ENCODE data around the gene KCNK18.

The KCNK18 gene

GRCh38 chr10:117197189-117197588 is at the start of gene KCNK18:
Gene KCNK18, plus strand, starts transcription at chr10:117197489. Its CDS starts 0 bp downstream, at chr10:117197489.
- in situ Hi-C loops (cut with HindIII; ENCODE audit: low sequenced_read_pairs), result no loop called here
- DNase-seq (ENCODE audit: low read depth, low spot score), result no peak
- no peak for TF ChIP-seq CTCF (IDR thresholded peaks at IDR 0.05; ENCODE audit: low read depth, low read length)
- H3K4me3 ChIP-seq (ENCODE audit: low read depth, low read length), result no peak within 1 kb of the TSS

- no peak for TF ChIP-seq CTCF (IDR thresholded peaks at IDR 0.05; ENCODE audit: low read depth, low read length)
- in situ Hi-C loops (cut with HindIII; ENCODE audit: low sequenced_read_pairs), result no loop called here
- no peak overlapping the region for H3K4me3 ChIP-seq (ENCODE audit: low read depth, low read length)
- no peak for DNase-seq (ENCODE audit: low read depth, low spot score)
Observed at GRCh38 chr10:117148284-117148683, 49.0 kb upstream of the KCNK18 start.

- in situ Hi-C loops (cut with HindIII; ENCODE audit: low sequenced_read_pairs), result no loop called here
- no peak for DNase-seq (ENCODE audit: low read depth, low spot score)
- H3K4me3 ChIP-seq (ENCODE audit: low read depth, low read length), result no peak overlapping the region
- no peak for TF ChIP-seq CTCF (IDR thresholded peaks at IDR 0.05; ENCODE audit: low read depth, low read length)
Observed at GRCh38 chr10:117152668-117153067, 44.6 kb upstream of the KCNK18 start.

GRCh38 chr10:117158297-117158696 is 39.0 kb upstream of the KCNK18 start:
- no peak for DNase-seq (ENCODE audit: low read depth, low spot score)
- no peak for TF ChIP-seq CTCF (IDR thresholded peaks at IDR 0.05; ENCODE audit: low read depth, low read length)
- H3K4me3 ChIP-seq (ENCODE audit: low read depth, low read length), result no peak overlapping the region
- in situ Hi-C loops (cut with HindIII; ENCODE audit: low sequenced_read_pairs), result no loop called here

GRCh38 chr10:117159390-117159789 is 37.9 kb upstream of the KCNK18 start:
- no peak for DNase-seq (ENCODE audit: low read depth, low spot score)
- no peak for TF ChIP-seq CTCF (IDR thresholded peaks at IDR 0.05; ENCODE audit: low read depth, low read length)
- H3K4me3 ChIP-seq (ENCODE audit: low read depth, low read length), result no peak overlapping the region
- in situ Hi-C loops (cut with HindIII; ENCODE audit: low sequenced_read_pairs), result no loop called here

- in situ Hi-C loops (cut with HindIII; ENCODE audit: low sequenced_read_pairs), result no loop called here
- no peak overlapping the region for H3K4me3 ChIP-seq (ENCODE audit: low read depth, low read length)
- DNase-seq (ENCODE audit: low read depth, low spot score), result no peak
- TF ChIP-seq CTCF (IDR thresholded peaks at IDR 0.05; ENCODE audit: low read depth, low read length), result no peak
Observed at GRCh38 chr10:117160567-117160966, 36.7 kb upstream of the KCNK18 start.

All from astrocyte of the spinal cord (primary cell).